ENCODE measurements around the gene GPR50.

DNA sequence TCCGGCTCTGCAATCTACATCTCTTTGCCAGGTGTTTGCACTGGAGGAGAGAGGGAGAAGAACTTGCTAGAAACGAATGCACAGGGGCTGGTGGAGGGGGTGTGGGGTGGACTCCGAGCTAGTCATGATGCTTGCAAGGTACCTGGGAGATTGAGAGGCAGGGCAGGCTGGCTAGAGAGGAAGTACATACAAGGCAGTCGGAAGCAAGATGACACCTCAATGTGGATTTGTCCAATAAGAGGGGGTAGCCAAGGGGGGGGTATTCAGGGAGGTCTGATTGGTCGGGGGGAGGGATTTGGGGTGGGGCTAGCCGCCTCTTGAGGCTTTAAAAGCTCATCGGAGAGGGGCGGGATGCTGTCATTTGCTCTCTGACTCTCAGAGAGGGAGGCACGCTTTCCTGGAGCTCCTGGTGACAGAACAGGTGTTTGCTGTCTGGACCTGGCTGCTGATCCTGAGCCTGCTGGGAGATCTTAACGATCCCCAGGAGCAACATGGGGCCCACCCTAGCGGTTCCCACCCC, at the start of gene GPR50:
- no peak for TF ChIP-seq TOX (CRISPR knock-in tag; IDR thresholded peaks at IDR 0.05; ENCODE audit: borderline replicate concordance)
- TF ChIP-seq ZNF70 (CRISPR knock-in tag; IDR thresholded peaks at IDR 0.05) = no peak
- TF ChIP-seq PPARA (CRISPR knock-in tag; IDR thresholded peaks at IDR 0.05; ENCODE audit: borderline replicate concordance) = no peak
- TF ChIP-seq ZFP3 (CRISPR knock-in tag; IDR thresholded peaks at IDR 0.05) = no peak
- TF ChIP-seq, protein P1, sequence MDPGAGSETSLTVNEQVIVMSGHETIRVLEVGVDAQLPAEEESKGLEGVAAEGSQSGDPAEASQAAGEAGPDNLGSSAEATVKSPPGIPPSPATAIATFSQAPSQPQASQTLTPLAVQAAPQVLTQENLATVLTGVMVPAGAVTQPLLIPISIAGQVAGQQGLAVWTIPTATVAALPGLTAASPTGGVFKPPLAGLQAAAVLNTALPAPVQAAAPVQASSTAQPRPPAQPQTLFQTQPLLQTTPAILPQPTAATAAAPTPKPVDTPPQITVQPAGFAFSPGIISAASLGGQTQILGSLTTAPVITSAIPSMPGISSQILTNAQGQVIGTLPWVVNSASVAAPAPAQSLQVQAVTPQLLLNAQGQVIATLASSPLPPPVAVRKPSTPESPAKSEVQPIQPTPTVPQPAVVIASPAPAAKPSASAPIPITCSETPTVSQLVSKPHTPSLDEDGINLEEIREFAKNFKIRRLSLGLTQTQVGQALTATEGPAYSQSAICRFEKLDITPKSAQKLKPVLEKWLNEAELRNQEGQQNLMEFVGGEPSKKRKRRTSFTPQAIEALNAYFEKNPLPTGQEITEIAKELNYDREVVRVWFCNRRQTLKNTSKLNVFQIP (CRISPR knock-in tag; IDR thresholded peaks at IDR 0.05; ENCODE audit: borderline replicate concordance, low read depth) = no peak
- TF ChIP-seq ESRRG (CRISPR knock-in tag; IDR thresholded peaks at IDR 0.05) = no peak
- no peak for TF ChIP-seq OSR1 (CRISPR knock-in tag; IDR thresholded peaks at IDR 0.05)
- TF ChIP-seq ZNF565 (CRISPR knock-in tag; conservative IDR thresholded peaks at IDR 0.05; ENCODE audit: low read depth) = no peak
- TF ChIP-seq, protein P2, sequence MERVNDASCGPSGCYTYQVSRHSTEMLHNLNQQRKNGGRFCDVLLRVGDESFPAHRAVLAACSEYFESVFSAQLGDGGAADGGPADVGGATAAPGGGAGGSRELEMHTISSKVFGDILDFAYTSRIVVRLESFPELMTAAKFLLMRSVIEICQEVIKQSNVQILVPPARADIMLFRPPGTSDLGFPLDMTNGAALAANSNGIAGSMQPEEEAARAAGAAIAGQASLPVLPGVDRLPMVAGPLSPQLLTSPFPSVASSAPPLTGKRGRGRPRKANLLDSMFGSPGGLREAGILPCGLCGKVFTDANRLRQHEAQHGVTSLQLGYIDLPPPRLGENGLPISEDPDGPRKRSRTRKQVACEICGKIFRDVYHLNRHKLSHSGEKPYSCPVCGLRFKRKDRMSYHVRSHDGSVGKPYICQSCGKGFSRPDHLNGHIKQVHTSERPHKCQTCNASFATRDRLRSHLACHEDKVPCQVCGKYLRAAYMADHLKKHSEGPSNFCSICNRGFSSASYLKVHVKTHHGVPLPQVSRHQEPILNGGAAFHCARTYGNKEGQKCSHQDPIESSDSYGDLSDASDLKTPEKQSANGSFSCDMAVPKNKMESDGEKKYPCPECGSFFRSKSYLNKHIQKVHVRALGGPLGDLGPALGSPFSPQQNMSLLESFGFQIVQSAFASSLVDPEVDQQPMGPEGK (CRISPR knock-in tag; IDR thresholded peaks at IDR 0.05; ENCODE audit: borderline replicate concordance) = no peak
- no peak for TF ChIP-seq CSDC2 (CRISPR knock-in tag; IDR thresholded peaks at IDR 0.05)
